IPS-NIHi7 (cell line): ENCODE results near the gene ARMC12.
A peak's percentile ranks its signal among the peaks of the same experiment; 100 is the strongest.

Experiments used
- DNase-seq: peaks from one replicate; pipeline ENCODE4 v3.0.0; 2012; ENCODE audit warnings: mixed read lengths; ENCODE audit errors: extremely low spot score

ARMC12 gene

GRCh38 chr6:35735452-35735851 lies 1.4 kb upstream of the ARMC12 start:
- no peak for DNase-seq

GRCh38 chr6:35736253-35736894 lies 458 bp upstream of the ARMC12 start:
- DNase-seq = peak; percentile 79

- no peak for DNase-seq
These were observed 780 bp downstream of the ARMC12 start for GRCh38 chr6:35737413-35738211.

- DNase-seq = no peak
These were observed 3.1 kb downstream of the ARMC12 start for GRCh38 chr6:35739645-35740524.

GRCh38 chr6:35742842-35743241 lies 6.0 kb downstream of the ARMC12 start:
- no peak for DNase-seq

- DNase-seq = no peak
These were observed 8.7 kb downstream of the ARMC12 start for GRCh38 chr6:35745509-35745908.

- no peak for DNase-seq
These were observed 9.7 kb downstream of the ARMC12 start for GRCh38 chr6:35746516-35746915.

GRCh38 chr6:35747877-35748276 lies 11.0 kb downstream of the ARMC12 start:
- no peak for DNase-seq

GRCh38 chr6:35750557-35750956 lies 13.7 kb downstream of the ARMC12 start:
- DNase-seq = no peak

- DNase-seq = no peak
These were observed 14.8 kb downstream of the ARMC12 start for GRCh38 chr6:35751594-35751993.

GRCh38 chr6:35752330-35752729 lies 15.5 kb downstream of the ARMC12 start:
- no peak for DNase-seq

GRCh38 chr6:35754452-35755277 lies 17.8 kb downstream of the ARMC12 start:
- DNase-seq = no peak

- no peak for DNase-seq
These were observed 18.6 kb downstream of the ARMC12 start for GRCh38 chr6:35755278-35755924.

- DNase-seq = peak; percentile 70
These were observed 20.8 kb downstream of the ARMC12 start for GRCh38 chr6:35757456-35758123.

- DNase-seq = no peak
These were observed 22.6 kb downstream of the ARMC12 start for GRCh38 chr6:35759426-35759825.

- no peak for DNase-seq
These were observed 28.9 kb downstream of the ARMC12 start for GRCh38 chr6:35765739-35766138.

GRCh38 chr6:35769211-35769610 lies 32.4 kb downstream of the ARMC12 start:
- no peak for DNase-seq

GRCh38 chr6:35771343-35771627 lies 34.5 kb downstream of the ARMC12 start:
- DNase-seq = no peak

- DNase-seq = no peak
These were observed 37.4 kb downstream of the ARMC12 start for GRCh38 chr6:35774116-35774794.

GRCh38 chr6:35775031-35775430 lies 38.2 kb downstream of the ARMC12 start:
- DNase-seq = no peak
